IMR-90 (cell line): ENCODE results near the gene ANKRD24.

Source experiments
- CTCF ChIP-seq: conservative IDR thresholded peaks from 2 replicates; pipeline ENCODE4 v1.5.1; 2012; ENCODE audit warnings: mild to moderate bottlenecking, low read depth, low read length, improper control_type of control experiment
- ELK1 ChIP-seq: fragments of 150-350 bp; IDR thresholded peaks from 2 replicates; pipeline ENCODE4 v1.6.1; 2016; ENCODE audit warnings: low read depth, mild to moderate bottlenecking, low read length, moderate library complexity, borderline replicate concordance
- NFE2L2 ChIP-seq: fragments of 150-350 bp; IDR thresholded peaks from 2 replicates; pipeline ENCODE4 v1.6.1; 2016; ENCODE audit warnings: low read depth, mild to moderate bottlenecking, low read length
- POLR2A ChIP-seq: IDR thresholded peaks from 2 replicates; pipeline ENCODE4 v1.6.1; 2012; ENCODE audit warnings: mild to moderate bottlenecking, low read depth, low read length
- RAD21 ChIP-seq: IDR thresholded peaks from 2 replicates; pipeline ENCODE4 v1.6.1; 2012; ENCODE audit warnings: low read length, improper control_type of control experiment
- SMC3 ChIP-seq: fragments of 150-350 bp; IDR thresholded peaks from 2 replicates; pipeline ENCODE4 v1.6.1; 2016; ENCODE audit warnings: low read depth, mild to moderate bottlenecking, antibody characterized with exemption, low read length, moderate library complexity
- USF2 ChIP-seq: fragments of 150-350 bp; IDR thresholded peaks from 2 replicates; pipeline ENCODE4 v1.6.1; 2017; ENCODE audit warnings: mild to moderate bottlenecking, antibody characterized with exemption, low read length, low read depth

- no peak for TF ChIP-seq USF2
- no peak for TF ChIP-seq CTCF
- TF ChIP-seq POLR2A = no peak
- no peak for TF ChIP-seq ELK1
- TF ChIP-seq SMC3 = no peak
- no peak for TF ChIP-seq RAD21
- no peak for TF ChIP-seq NFE2L2
These were observed 5.3 kb upstream of the ANKRD24 start for GRCh38 chr19:4177146-4177545.
